Measurements from ENCODE around the gene LIMS1.
"Not testable (repeated sequence)": the region's sequence is repeated elsewhere in the genome, so short reads cannot be mapped to it uniquely, and the experiment has no call there.

LIMS1 gene

GRCh38 chr2:108548208-108549003 lies 14.1 kb downstream of the LIMS1 start:
- DNase-seq (ENCODE audit: low read depth in 1 of 2, low spot score in 1 of 2): no peak

- DNase-seq (ENCODE audit: low read depth in 1 of 2, low spot score in 1 of 2): no peak
Observed at GRCh38 chr2:108552566-108552965, 18.3 kb downstream of the LIMS1 start.

GRCh38 chr2:108553209-108553919 lies 19.1 kb downstream of the LIMS1 start:
- DNase-seq (ENCODE audit: low read depth in 1 of 2, low spot score in 1 of 2): no peak

- no peak for DNase-seq (ENCODE audit: low read depth in 1 of 2, low spot score in 1 of 2)
Observed at GRCh38 chr2:108554528-108554927, 20.3 kb downstream of the LIMS1 start.

- DNase-seq (ENCODE audit: low read depth in 1 of 2, low spot score in 1 of 2): no peak
Observed at GRCh38 chr2:108555572-108555971, 21.3 kb downstream of the LIMS1 start.

- not testable (repeated sequence) for DNase-seq (ENCODE audit: low read depth in 1 of 2, low spot score in 1 of 2)
Observed at GRCh38 chr2:108556581-108556980, 22.3 kb downstream of the LIMS1 start.

- no peak for DNase-seq (ENCODE audit: low read depth in 1 of 2, low spot score in 1 of 2)
Observed at GRCh38 chr2:108560241-108560811, 26.1 kb downstream of the LIMS1 start.

- no peak for DNase-seq (ENCODE audit: low read depth in 1 of 2, low spot score in 1 of 2)
Observed at GRCh38 chr2:108560895-108561530, 26.7 kb downstream of the LIMS1 start.

GRCh38 chr2:108562274-108562673 lies 28.0 kb downstream of the LIMS1 start:
- DNase-seq (ENCODE audit: low read depth in 1 of 2, low spot score in 1 of 2): no peak

- DNase-seq (ENCODE audit: low read depth in 1 of 2, low spot score in 1 of 2): no peak
Observed at GRCh38 chr2:108564510-108564909, 30.2 kb downstream of the LIMS1 start.

GRCh38 chr2:108565778-108566375 lies 31.6 kb downstream of the LIMS1 start:
- DNase-seq (ENCODE audit: low read depth in 1 of 2, low spot score in 1 of 2): no peak

- no peak for DNase-seq (ENCODE audit: low read depth in 1 of 2, low spot score in 1 of 2)
Observed at GRCh38 chr2:108570416-108570815, 36.1 kb downstream of the LIMS1 start.

GRCh38 chr2:108571286-108571685 lies 37.0 kb downstream of the LIMS1 start:
- no peak for DNase-seq (ENCODE audit: low read depth in 1 of 2, low spot score in 1 of 2)

GRCh38 chr2:108573061-108573460 lies 38.8 kb downstream of the LIMS1 start:
- DNase-seq (ENCODE audit: low read depth in 1 of 2, low spot score in 1 of 2): no peak

- DNase-seq (ENCODE audit: low read depth in 1 of 2, low spot score in 1 of 2): no peak
Observed at GRCh38 chr2:108574332-108574731, 40.1 kb downstream of the LIMS1 start.

GRCh38 chr2:108575132-108575966 lies 41.1 kb downstream of the LIMS1 start:
- DNase-seq (ENCODE audit: low read depth in 1 of 2, low spot score in 1 of 2): no peak

GRCh38 chr2:108577099-108577498 lies 42.8 kb downstream of the LIMS1 start:
- DNase-seq (ENCODE audit: low read depth in 1 of 2, low spot score in 1 of 2): no peak

GRCh38 chr2:108579623-108580022 lies 45.4 kb downstream of the LIMS1 start:
- DNase-seq (ENCODE audit: low read depth in 1 of 2, low spot score in 1 of 2): no peak

GRCh38 chr2:108580050-108580449 lies 45.8 kb downstream of the LIMS1 start:
- DNase-seq (ENCODE audit: low read depth in 1 of 2, low spot score in 1 of 2): no peak

- peak in 1 of 2 donors; percentile 58 for DNase-seq (ENCODE audit: low read depth in 1 of 2, low spot score in 1 of 2)
Observed at GRCh38 chr2:108583903-108584520, 49.7 kb downstream of the LIMS1 start.
